GM23338 (cell line): ENCODE results near the gene TDG. TPM values are rescaled to one million over a fixed set of nuclear protein-coding genes. Genes with fewer than 3 reads are reported as not detected.

Experiments used
- ATAC-seq: fragments of 200-7000 bp; cut with Tn5 transposase; 3 replicates; pipeline ENCODE4 v1.9.1; 2020
- DNase-seq: peaks from one replicate; pipeline ENCODE4 v3.0.0-alpha.2; 2015; ENCODE audit warnings: low spot score
- H2AFZ ChIP-seq: fragments of 200-600 bp; sonication (generic); 2 replicates; pipeline ENCODE4 v1.8.0; 2016; ENCODE audit warnings: antibody characterized with exemption, mild to moderate bottlenecking, moderate library complexity
- H3F3A ChIP-seq: fragments of 200-600 bp; sonication (generic); replicated peaks from 2 replicates; pipeline ENCODE4 v1.8.0; 2017; ENCODE audit warnings: antibody characterized with exemption, mixed run types, low read depth
- H3K27ac ChIP-seq: fragments of 200-600 bp; sonication (generic); 2 replicates; pipeline ENCODE4 v1.6.1; 2016; ENCODE audit warnings: low read depth
- H3K27me3 ChIP-seq: fragments of 200-600 bp; sonication (generic); 2 replicates; pipeline ENCODE4 v1.8.0; 2016; ENCODE audit warnings: mild to moderate bottlenecking, mixed run types, moderate library complexity; ENCODE audit not compliant: insufficient read depth
- H3K36me3 ChIP-seq: fragments of 200-600 bp; sonication (generic); 2 replicates; pipeline ENCODE4 v1.8.0; 2016; ENCODE audit warnings: mild to moderate bottlenecking; ENCODE audit not compliant: insufficient read depth
- H3K4me1 ChIP-seq: fragments of 200-600 bp; sonication (generic); 2 replicates; pipeline ENCODE4 v1.8.0; 2016; ENCODE audit warnings: mild to moderate bottlenecking, moderate library complexity; ENCODE audit not compliant: insufficient read depth
- H3K4me2 ChIP-seq: fragments of 200-600 bp; sonication (generic); 2 replicates; pipeline ENCODE4 v1.7.1; 2017; ENCODE audit warnings: mixed run types
- H3K4me3 ChIP-seq: fragments of 200-600 bp; sonication (generic); 2 replicates; pipeline ENCODE4 v1.6.1; 2016; ENCODE audit warnings: mixed run types
- H3K79me2 ChIP-seq: fragments of 200-600 bp; sonication (generic); replicated peaks from 2 replicates; pipeline ENCODE4 v1.8.0; 2017; ENCODE audit warnings: mild to moderate bottlenecking; ENCODE audit not compliant: insufficient read depth
- H3K9me2 ChIP-seq: fragments of 200-600 bp; sonication (generic); 2 replicates; pipeline ENCODE4 v1.8.0; 2017; ENCODE audit not compliant: insufficient read depth
- H4K20me1 ChIP-seq: fragments of 200-600 bp; sonication (generic); replicated peaks from 2 replicates; pipeline ENCODE4 v1.8.0; 2017; ENCODE audit warnings: mild to moderate bottlenecking; ENCODE audit not compliant: insufficient read depth
- H3K27ac Mint-ChIP-seq: 2 replicates; pipeline ENCODE4 v1.8.0; 2020; ENCODE audit warnings: inconsistent platforms, mild to moderate bottlenecking, moderate library complexity, mixed read lengths
- H3K27me3 Mint-ChIP-seq: 3 replicates; pipeline ENCODE4 v1.8.0; 2022; ENCODE audit warnings: low read depth, mild to moderate bottlenecking, moderate library complexity, mixed read lengths, inconsistent platforms; ENCODE audit not compliant: insufficient read depth, poor library complexity
- H3K36me3 Mint-ChIP-seq: 3 replicates; pipeline ENCODE4 v1.8.0; 2021; ENCODE audit warnings: low read depth, mild to moderate bottlenecking, inconsistent platforms, moderate library complexity, mixed read lengths
- H3K4me1 Mint-ChIP-seq: 3 replicates; pipeline ENCODE4 v1.8.0; 2020; ENCODE audit warnings: mild to moderate bottlenecking, inconsistent platforms, mixed read lengths
- H3K4me3 Mint-ChIP-seq: 3 replicates; pipeline ENCODE4 v1.8.0; 2021; ENCODE audit warnings: moderate library complexity, mild to moderate bottlenecking, inconsistent platforms, mixed read lengths
- H3K9me3 Mint-ChIP-seq: 3 replicates; pipeline ENCODE4 v1.8.0; 2020; ENCODE audit warnings: moderate library complexity, mild to moderate bottlenecking, inconsistent platforms, mixed read lengths
- CREB1 ChIP-seq: fragments of 250-450 bp; sonication (Bioruptor Pico); IDR thresholded peaks from 2 replicates; pipeline ENCODE4 v1.5.0; 2020; ENCODE audit warnings: low read depth, mild to moderate bottlenecking, moderate library complexity
- CTCF ChIP-seq, 2 experiments: fragments of 200-600 bp in 1 of 2; sonication (generic) in 1 of 2; conservative IDR thresholded peaks; 2 replicates each; pipeline versions ENCODE4 v1.5.1 to v1.6.1; 2016 to 2017; ENCODE audit warnings: antibody characterized with exemption in 2 of 2, low read depth in 2 of 2, mild to moderate bottlenecking in 2 of 2, moderate library complexity in 1 of 2
- EZH2 ChIP-seq: fragments of 200-600 bp; sonication (generic); IDR thresholded peaks from one replicate; pipeline ENCODE4 v1.8.0; 2017; ENCODE audit warnings: antibody characterized with exemption, mild to moderate bottlenecking, low read depth; ENCODE audit not compliant: unreplicated experiment
- EZH2phosphoT487 ChIP-seq: fragments of 200-600 bp; sonication (generic); IDR thresholded peaks from one replicate; pipeline ENCODE4 v1.8.1; 2018; ENCODE audit warnings: antibody characterized with exemption; ENCODE audit not compliant: unreplicated experiment
- JUNB ChIP-seq: IDR thresholded peaks from one replicate; pipeline ENCODE4 v1.6.1; 2016; ENCODE audit warnings: antibody characterized with exemption; ENCODE audit not compliant: unreplicated experiment
- NANOG ChIP-seq: IDR thresholded peaks from 2 replicates; pipeline ENCODE4 v1.6.1; 2016; ENCODE audit warnings: antibody characterized with exemption, borderline replicate concordance
- POLR2AphosphoS5 ChIP-seq: IDR thresholded peaks from 2 replicates; pipeline ENCODE4 v1.6.1; 2016; ENCODE audit warnings: antibody characterized with exemption, low read depth
- REST ChIP-seq: IDR thresholded peaks from one replicate; pipeline ENCODE4 v1.6.1; 2018; ENCODE audit warnings: antibody characterized with exemption; ENCODE audit not compliant: unreplicated experiment
- STAT1 ChIP-seq: IDR thresholded peaks from one replicate; pipeline ENCODE4 v1.6.1; 2016; ENCODE audit warnings: antibody characterized with exemption; ENCODE audit not compliant: unreplicated experiment
- ZNF114 ChIP-seq: fragments of 250-450 bp; sonication (Bioruptor Pico); IDR thresholded peaks from 2 replicates; pipeline ENCODE4 v1.5.0; 2020; ENCODE audit warnings: mild to moderate bottlenecking, moderate library complexity
- ZNF462 ChIP-seq: fragments of 250-450 bp; sonication (Bioruptor Pico); IDR thresholded peaks from 2 replicates; pipeline ENCODE4 v1.5.0; 2020; ENCODE audit warnings: mild to moderate bottlenecking, moderate library complexity
- polyA plus RNA-seq: library from polyadenylated mRNA; unstranded; fragments of >200 nt; fragmentation: Nextera tagmentation; extraction: Ambion mirVana; gene quantifications from 2 replicates; pipeline ENCODE4 v1.2.1, GENCODE V29; 2016
- total RNA-seq: library from RNA; depleted of rRNA; stranded (reverse); fragments of >200 nt; shearing (Covaris generic); gene quantifications from 2 replicates; pipeline ENCODE4 v1.2.3, GENCODE V29; 2014

The TDG gene
- total and polyA plus RNA-seq, 2 experiments from 2014 or later, result 57.0 to 66.2 TPM

GRCh38 chr12:103966736-103967135 is 1.1 kb downstream of the TDG start (continued):
- TF ChIP-seq REST, result no peak

GRCh38 chr12:103969391-103969790 is 3.7 kb downstream of the TDG start:
- H3K9me2 ChIP-seq, result no peaks in the 10 kb centered on the region
- Mint-ChIP-seq H3K4me3 (no peak overlapping the region), H3K4me1 (peaks cover 25% of the 10 kb centered on the region), H3K27ac (no peak overlapping the region), H3K36me3 (peaks cover 31% of the 10 kb centered on the region), H3K9me3 (no peaks in the 10 kb centered on the region), H3K27me3 (peaks cover 8% of the 10 kb centered on the region)
- no peaks in the 10 kb centered on the region for H3F3A ChIP-seq
- H3K27ac ChIP-seq, result no peak overlapping the region
- no peak overlapping the region for H2AFZ ChIP-seq
- H3K27me3 ChIP-seq, result no peaks in the 10 kb centered on the region
- H3K36me3 ChIP-seq, result no peaks in the 10 kb centered on the region; the same call in 1 of the 2 replicates
- no peak overlapping the region for H3K4me3 ChIP-seq
- peaks cover 94% of the 10 kb centered on the region for H3K79me2 ChIP-seq
- DNase-seq, result no peak
- peaks cover 5% of the 10 kb centered on the region; the same call in 1 of the 2 replicates for H3K4me1 ChIP-seq
- peaks cover 40% of the 10 kb centered on the region for H4K20me1 ChIP-seq
- H3K4me2 ChIP-seq, result no peak overlapping the region
- ATAC-seq, result no peak
- TF ChIP-seq ZNF462 (CRISPR knock-in tag), result no peak
- no peak for TF ChIP-seq POLR2AphosphoS5
- no peak for TF ChIP-seq CTCF (conservative IDR thresholded peaks at IDR 0.05; ENCODE audit: low read depth in 2 of 2)
- no peak for TF ChIP-seq JUNB
- no peak for TF ChIP-seq CREB1 (CRISPR knock-in tag)
- no peak for TF ChIP-seq EZH2phosphoT487
- no peak for TF ChIP-seq NANOG
- TF ChIP-seq REST, result no peak
- TF ChIP-seq ZNF114 (CRISPR knock-in tag), result no peak
- TF ChIP-seq EZH2, result no peak
- no peak for TF ChIP-seq STAT1
